Esophagus squamous epithelium (tissue), 4 donors: ENCODE results near the gene ANKFY1.

ENCODE experiments used
- CTCF ChIP-seq, 6 experiments: fragments of 450-650 bp in 4 of 6; fragments of 200-600 bp in 2 of 6; sonication (generic) in 2 of 6; IDR thresholded peaks; one replicate each; pipeline ENCODE4 v1.5.1; 2016 to 2019; ENCODE audit warnings: antibody characterized with exemption in 6 of 6, mild to moderate bottlenecking in 4 of 6, moderate library complexity in 4 of 6
- POLR2A ChIP-seq, 4 donors: fragments of 450-650 bp; IDR thresholded peaks; one replicate each; pipeline ENCODE4 v1.6.1; 2017; ENCODE audit warnings: antibody characterized with exemption in 4 of 4, mild to moderate bottlenecking in 4 of 4, moderate library complexity in 3 of 4

DNA sequence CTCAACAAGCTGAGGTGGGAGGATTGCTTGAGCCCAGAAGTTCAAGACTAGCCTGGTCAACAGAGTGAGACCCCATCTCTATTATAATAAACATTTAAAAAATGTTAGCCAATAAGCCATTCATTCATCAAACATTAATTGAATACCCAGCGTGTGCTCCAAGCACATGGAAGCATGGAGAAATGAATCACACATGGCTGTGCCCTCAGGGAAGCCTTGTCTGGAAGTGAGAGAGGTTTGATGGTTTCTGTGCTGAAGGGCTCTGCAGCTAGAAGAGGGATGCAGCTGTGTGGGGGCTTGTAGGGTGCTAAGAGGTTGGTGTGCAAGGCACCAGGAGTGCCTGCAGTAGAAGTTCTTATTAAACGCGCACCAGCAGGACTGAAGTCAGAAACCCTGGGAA lies 109.6 kb downstream of the ANKFY1 start:
- TF ChIP-seq CTCF (IDR thresholded peaks at IDR 0.05) (no peak), POLR2A (IDR thresholded peaks at IDR 0.05) (no peak)
